Panc1 (cell line): ENCODE measurements around the gene STX5. TPM values are rescaled to one million over a fixed set of nuclear protein-coding genes. Genes with fewer than 3 reads are reported as not detected.

Experiments
- ATAC-seq: fragments of 200-7000 bp; cut with Tn5 transposase; 2 replicates; pipeline ENCODE4 v1.9.1; 2020; ENCODE audit warnings: mild to moderate bottlenecking, moderate library complexity
- BruUV-seq: library from RNA; stranded (reverse); fragments of 400-500 nt; replicated peaks from 2 replicates; lab custom pipeline; 2021; lab: Mats Ljungman, UMichigan
- CTCF ChIA-PET: fragments of 300-600 bp; sonication (Branson Sonifier 250); formaldehyde crosslinking; loops from one replicate; lab custom pipeline; 2022; ENCODE audit warnings: antibody characterized with exemption; lab: Charles Lee
- POLR2A ChIA-PET: fragments of 300-600 bp; sonication (Branson Sonifier 250); formaldehyde crosslinking; loops from one replicate; lab custom pipeline; 2022; ENCODE audit warnings: antibody characterized with exemption; lab: Charles Lee
- DNase-seq: peaks from one replicate; pipeline ENCODE4 v3.0.0-alpha.2; 2010; ENCODE audit warnings: low read depth, low spot score
- H3K27ac ChIP-seq: 2 replicates; pipeline ENCODE4 v1.5.1; 2011; ENCODE audit warnings: mild to moderate bottlenecking, low read length, inconsistent platforms
- H3K27me3 ChIP-seq: fragments of 200-500 bp; sonication (Bioruptor generic); 2 replicates; pipeline ENCODE4 v1.6.0; 2014; ENCODE audit warnings: low read length, inconsistent platforms; ENCODE audit not compliant: control insufficient read depth, insufficient read depth
- H3K36me3 ChIP-seq: fragments of 200-500 bp; sonication (Bioruptor generic); 2 replicates; pipeline ENCODE4 v1.5.1; 2014; ENCODE audit warnings: inconsistent platforms, mild to moderate bottlenecking, low read length, moderate library complexity; ENCODE audit not compliant: control insufficient read depth, insufficient read depth
- H3K4me1 ChIP-seq: 2 replicates; pipeline ENCODE4 v1.5.1; 2011; ENCODE audit warnings: inconsistent platforms, mild to moderate bottlenecking, low read length, moderate library complexity; ENCODE audit not compliant: control insufficient read depth, insufficient read depth
- H3K4me3 ChIP-seq, 2 experiments: 2 replicates each; pipeline ENCODE4 v1.5.1; 2011 to 2012; ENCODE audit warnings: low read depth in 2 of 2, low read length in 2 of 2, mild to moderate bottlenecking in 2 of 2, inconsistent platforms in 1 of 2, moderate library complexity in 1 of 2
- H3K9me3 ChIP-seq: fragments of 200-500 bp; sonication (Bioruptor generic); 2 replicates; pipeline ENCODE4 v1.5.1; 2014; ENCODE audit warnings: low read depth, mild to moderate bottlenecking, inconsistent platforms, low read length, moderate library complexity; ENCODE audit not compliant: control insufficient read depth, insufficient read depth
- CTCF ChIP-seq: fragments of 450-650 bp; IDR thresholded peaks from 2 replicates; pipeline ENCODE4 v1.5.1; 2017; ENCODE audit warnings: mild to moderate bottlenecking
- POLR2AphosphoS5 ChIP-seq: IDR thresholded peaks from 2 replicates; pipeline ENCODE4 v1.6.1; 2012; ENCODE audit warnings: mild to moderate bottlenecking, low read depth, low read length, moderate library complexity
- REST ChIP-seq, 2 experiments: IDR thresholded peaks; 2 replicates each; pipeline ENCODE4 v1.6.1; 2011 to 2012; ENCODE audit warnings: low read depth in 2 of 2, control low read depth in 1 of 2, low read length in 1 of 2, mild to moderate bottlenecking in 1 of 2, moderate library complexity in 1 of 2; ENCODE audit not compliant: insufficient read depth in 1 of 2
- SIN3A ChIP-seq: IDR thresholded peaks from 2 replicates; pipeline ENCODE4 v1.6.1; 2012; ENCODE audit warnings: low read depth, mild to moderate bottlenecking, low read length, moderate library complexity, borderline replicate concordance; ENCODE audit not compliant: insufficient read depth
- TCF7L2 ChIP-seq: IDR thresholded peaks from 2 replicates; pipeline ENCODE4 v1.6.1; 2011; ENCODE audit warnings: mild to moderate bottlenecking, low read depth, low read length, inconsistent platforms
- in situ Hi-C: cut with HindIII; loops from 2 replicates; pipeline ENCODE4 v1.10.0; 2016; ENCODE audit warnings: low sequenced_read_pairs, low pct_unique_long_range_greater_than_20kb
- intact Hi-C: fragments of 100-400 bp; cut with micrococcal nuclease; formaldehyde crosslinking; loops from one replicate; pipeline ENCODE4 v1.10.0; 2022; ENCODE audit not compliant: unreplicated experiment
- total RNA-seq: library from RNA; stranded (reverse); gene quantifications from one replicate; pipeline ENCODE4 v1.2.1, GENCODE V29; 2021; ENCODE audit not compliant: unreplicated experiment

The STX5 gene
- total RNA-seq, 1 experiment from 2014 or later: 31.4 TPM

DNA sequence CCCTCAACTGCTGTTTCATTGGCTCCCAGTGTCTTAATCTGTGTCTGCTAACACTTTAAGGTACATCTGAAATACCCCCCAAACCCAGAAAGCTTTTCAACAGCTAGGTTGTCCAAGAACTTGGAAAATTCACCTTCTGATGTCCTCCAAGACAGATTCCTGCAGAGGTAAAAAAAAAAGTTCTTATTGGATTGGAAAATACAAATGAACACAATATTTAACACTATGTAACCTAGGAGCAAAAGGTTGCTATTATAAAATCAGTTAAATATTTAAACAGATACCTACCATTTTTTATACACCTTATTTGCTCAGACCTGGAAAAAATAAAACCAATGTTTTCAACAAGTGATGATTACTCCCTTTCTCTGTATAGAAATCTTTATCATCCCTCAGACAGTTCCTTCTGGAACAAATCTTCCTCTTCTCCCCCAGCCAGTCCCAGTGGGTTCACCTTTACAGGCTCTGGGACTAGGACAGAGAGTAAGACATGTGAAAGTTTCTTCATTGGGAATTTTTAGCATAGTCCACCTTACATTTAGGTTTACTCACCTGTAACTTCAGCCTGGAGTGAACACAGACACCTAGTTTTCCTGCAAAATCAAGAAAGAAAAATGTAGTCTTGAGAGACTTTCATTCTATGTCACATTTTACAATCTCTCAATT, 20.8 kb upstream of the STX5 start:
- POLR2A ChIA-PET: interaction anchor here (3.5 kb wide), 1 partner anchor 12 kb away, joined by 19 read pairs; no protein-coding TSS in a partner anchor
- no peak for DNase-seq
- H3K4me1 ChIP-seq: peaks cover 33% of the 10 kb centered on the region
- H3K27ac ChIP-seq: peak overlapping the region; percentile 99
- no peaks in the 10 kb centered on the region for H3K27me3 ChIP-seq
- peaks cover 31% of the 10 kb centered on the region for H3K36me3 ChIP-seq
- H3K9me3 ChIP-seq: no peaks in the 10 kb centered on the region
- TF ChIP-seq CTCF: no peak
- 0 out of 2 replicates have a peak, but pooled peaks have one; percentile 34 for TF ChIP-seq POLR2AphosphoS5
- no peak for ATAC-seq
- peak overlapping the region; percentile 71 to 99 for H3K4me3 ChIP-seq
- CTCF ChIA-PET: no interaction called here
- in situ Hi-C loops: no loop called here
- intact Hi-C loops: no loop called here
- BruUV-seq: no TSS peak

DNA sequence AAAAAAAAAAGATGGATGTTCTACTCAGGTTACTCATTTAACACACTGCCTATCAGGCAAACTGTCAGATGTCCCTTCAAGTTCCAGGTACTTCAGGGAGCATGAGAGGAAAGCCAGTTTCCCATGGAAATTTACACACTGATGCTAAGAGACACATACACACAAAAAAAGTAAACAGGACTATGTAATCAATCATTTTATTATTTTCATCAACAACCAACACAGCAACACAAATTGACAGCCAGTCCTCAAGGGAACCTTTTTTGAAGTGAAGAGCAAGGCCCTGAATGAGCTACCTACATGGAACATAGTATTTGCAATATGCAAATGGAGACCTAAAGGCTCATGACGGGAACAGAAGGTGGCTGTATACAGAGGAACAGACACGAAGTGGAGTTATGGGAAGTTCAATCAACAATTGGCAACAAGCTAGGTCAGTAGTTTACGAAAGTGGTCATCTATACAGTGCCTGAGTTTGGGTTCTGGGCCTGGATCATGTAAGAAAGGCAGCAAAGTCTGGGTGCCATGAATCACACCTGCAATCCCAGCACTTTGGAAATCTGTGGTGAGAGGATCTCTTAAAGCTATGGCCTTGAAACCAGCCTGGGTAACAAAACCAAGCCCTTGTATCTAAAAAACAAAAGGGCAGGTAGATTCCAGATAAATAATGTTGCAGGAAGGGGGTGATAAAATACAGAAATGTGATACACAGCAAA, 20.1 kb upstream of the STX5 start:
- Histone ChIP-seq H3K9me3 (no peaks in the 10 kb centered on the region), H3K4me3 (peak overlapping the region in 1 of 2 experiments; percentile 12; a peak in 1 of 4 replicates), H3K27me3 (no peaks in the 10 kb centered on the region), H3K27ac (peak overlapping the region; percentile 37; the same call in 1 of the 2 replicates), H3K4me1 (peaks cover 27% of the 10 kb centered on the region), H3K36me3 (peaks cover 31% of the 10 kb centered on the region)
- ChIA-PET CTCF (interaction anchor here (0.7 kb wide), 1 partner anchor 14 kb away, joined by 4 read pairs; no protein-coding TSS in a partner anchor), POLR2A (interaction anchor here (0.9 to 3.5 kb wide), 2 partner anchors 11 to 98 kb away, joined by 3 to 19 read pairs; partner anchors contain the start of gene ZBTB3)
- TF ChIP-seq POLR2AphosphoS5 (0 out of 2 replicates have a peak, but pooled peaks have one; percentile 33), CTCF (no peak)
- ATAC-seq: no peak
- intact Hi-C loops (no loop called here), in situ Hi-C loops (no loop called here)
- BruUV-seq: no TSS peak
- DNase-seq: no peak

GRCh38 chr11:62850911-62851806, 19.3 kb upstream of the STX5 start:
- no peak overlapping the region for H3K4me3 ChIP-seq
- peak; percentile 27 for ATAC-seq
- POLR2A ChIA-PET: interaction anchor here (0.6 to 3.5 kb wide), 6 partner anchors 10 to 883 kb away, joined by 3 to 19 read pairs (median 4); partner anchors contain the start of gene ZBTB3
- intact Hi-C loops: no loop called here
- H3K36me3 ChIP-seq: peaks cover 31% of the 10 kb centered on the region
- H3K9me3 ChIP-seq: no peaks in the 10 kb centered on the region
- CTCF ChIA-PET: interaction anchor here (0.7 kb wide), 3 partner anchors 12 to 30 kb away, joined by 4 to 6 read pairs (median 4); partner anchors contain the start of gene SLC3A2
- H3K27me3 ChIP-seq: no peaks in the 10 kb centered on the region
- H3K27ac ChIP-seq: peak overlapping the region; percentile 37; the same call in 1 of the 2 replicates
- TF ChIP-seq POLR2AphosphoS5: 0 out of 2 replicates have a peak, but pooled peaks have one; percentile 74
- no peak for TF ChIP-seq TCF7L2
- TF ChIP-seq CTCF: no peak
- TF ChIP-seq SIN3A: peak; percentile 76; the same call in 1 of the 2 replicates
- TF ChIP-seq REST (IDR thresholded peaks at IDR 0.05; ENCODE audit: insufficient read depth in 1 of 2, low read depth in 2 of 2, low read length in 1 of 2): peak in 1 of 2 experiments; percentile 31; a peak in 1 of 4 replicates
- peaks cover 27% of the 10 kb centered on the region for H3K4me1 ChIP-seq
- BruUV-seq: no TSS peak
- in situ Hi-C loops: no loop called here
- no peak for DNase-seq
